SK-N-SH treated with all-trans-retinoic acid at 6 μM for 48 hours (cell line): Measurements from ENCODE around the gene ARHGAP1.

Experiments used
- ARNTL ChIP-seq: fragments of 450-650 bp; formaldehyde crosslinking; IDR thresholded peaks from 2 replicates; pipeline ENCODE4 v1.5.0; 2020; ENCODE audit warnings: low read depth, mild to moderate bottlenecking, moderate library complexity, borderline replicate concordance
- BACH2 ChIP-seq: fragments of 250-450 bp; sonication (Bioruptor Pico); IDR thresholded peaks from 2 replicates; pipeline ENCODE4 v1.9.0; 2021; ENCODE audit warnings: mild to moderate bottlenecking, borderline replicate concordance
- GLIS3 ChIP-seq: fragments of 250-450 bp; sonication (Bioruptor Pico); IDR thresholded peaks from 2 replicates; pipeline ENCODE4 v1.5.0; 2020; ENCODE audit warnings: mild to moderate bottlenecking, moderate library complexity
- ISL1 ChIP-seq: fragments of 250-450 bp; sonication (Bioruptor Pico); IDR thresholded peaks from 2 replicates; pipeline ENCODE4 v2.1.2; 2022; ENCODE audit warnings: mild to moderate bottlenecking, moderate library complexity
- OSR1 ChIP-seq: fragments of 250-450 bp; sonication (Bioruptor Pico); IDR thresholded peaks from 2 replicates; pipeline ENCODE4 v1.8.0; 2022; ENCODE audit warnings: moderate library complexity, mild to moderate bottlenecking, inconsistent platforms
- PPARA ChIP-seq: fragments of 250-450 bp; sonication (Bioruptor Pico); IDR thresholded peaks from 2 replicates; pipeline ENCODE4 v1.5.0; 2020; ENCODE audit warnings: mild to moderate bottlenecking, borderline replicate concordance
- RARB ChIP-seq: fragments of 250-450 bp; sonication (Bioruptor Pico); IDR thresholded peaks from 2 replicates; pipeline ENCODE4 v1.8.0; 2021; ENCODE audit warnings: mild to moderate bottlenecking, moderate library complexity
- TCF4 ChIP-seq: fragments of 250-450 bp; sonication (Bioruptor Pico); IDR thresholded peaks from 2 replicates; pipeline ENCODE4 v1.8.0; 2021; ENCODE audit warnings: mild to moderate bottlenecking, moderate library complexity, borderline replicate concordance
- TOX ChIP-seq: fragments of 250-450 bp; sonication (Bioruptor Pico); IDR thresholded peaks from 2 replicates; pipeline ENCODE4 v1.8.0; 2021; ENCODE audit warnings: mild to moderate bottlenecking, moderate library complexity, borderline replicate concordance
- TSHZ2 ChIP-seq: fragments of 250-450 bp; sonication (Bioruptor Pico); IDR thresholded peaks from 2 replicates; pipeline ENCODE4 v1.5.0; 2020; ENCODE audit warnings: mild to moderate bottlenecking, moderate library complexity
- ZFP30 ChIP-seq: fragments of 450-650 bp; formaldehyde crosslinking; IDR thresholded peaks from 2 replicates; pipeline ENCODE4 v1.5.0; 2022; ENCODE audit warnings: mild to moderate bottlenecking, moderate library complexity
- ZNF70 ChIP-seq: fragments of 450-650 bp; formaldehyde crosslinking; IDR thresholded peaks from 2 replicates; pipeline ENCODE4 v1.5.0; 2020; ENCODE audit warnings: mild to moderate bottlenecking, moderate library complexity
- TF ChIP-seq, protein P1 (sequence below): fragments of 250-450 bp; sonication (Bioruptor Pico); IDR thresholded peaks from 2 replicates; pipeline ENCODE4 v1.5.1; 2021; ENCODE audit warnings: mild to moderate bottlenecking, moderate library complexity
- TF ChIP-seq, protein P2 (sequence below): fragments of 250-450 bp; sonication (Bioruptor Pico); IDR thresholded peaks from 2 replicates; pipeline ENCODE4 v1.8.0; 2020; ENCODE audit warnings: mild to moderate bottlenecking, moderate library complexity, borderline replicate concordance

DNA sequence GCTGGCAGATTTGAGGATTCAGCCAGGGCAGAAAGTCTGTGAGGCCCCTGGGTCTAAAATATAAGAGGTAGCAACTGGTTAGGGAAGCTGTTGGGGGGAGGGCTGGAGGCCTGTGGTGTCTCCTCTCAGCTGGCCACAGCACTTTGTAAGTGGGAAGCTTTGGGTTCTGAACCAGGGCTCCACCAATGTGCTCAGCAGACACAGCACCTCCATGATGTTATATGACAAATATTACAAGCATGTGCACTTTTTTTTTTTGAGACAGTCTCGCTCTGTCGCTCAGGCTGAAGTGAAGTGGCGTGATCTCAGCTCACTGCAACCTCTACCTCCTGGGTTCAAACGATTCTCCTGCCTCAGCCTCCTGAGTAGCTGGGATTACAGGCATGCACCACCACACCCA is 8.0 kb downstream of the ARHGAP1 start:
- TF ChIP-seq ZFP30 (CRISPR knock-in tag) (no peak), ARNTL (CRISPR knock-in tag) (no peak), OSR1 (CRISPR knock-in tag) (no peak), TSHZ2 (CRISPR knock-in tag) (no peak), ZNF70 (CRISPR knock-in tag) (no peak), TOX (CRISPR knock-in tag) (no peak), GLIS3 (no peak), BACH2 (CRISPR knock-in tag) (no peak), ISL1 (CRISPR knock-in tag) (no peak), PPARA (CRISPR knock-in tag) (no peak), RARB (no peak), TCF4 (CRISPR knock-in tag) (no peak)
- TF ChIP-seq, protein P1, sequence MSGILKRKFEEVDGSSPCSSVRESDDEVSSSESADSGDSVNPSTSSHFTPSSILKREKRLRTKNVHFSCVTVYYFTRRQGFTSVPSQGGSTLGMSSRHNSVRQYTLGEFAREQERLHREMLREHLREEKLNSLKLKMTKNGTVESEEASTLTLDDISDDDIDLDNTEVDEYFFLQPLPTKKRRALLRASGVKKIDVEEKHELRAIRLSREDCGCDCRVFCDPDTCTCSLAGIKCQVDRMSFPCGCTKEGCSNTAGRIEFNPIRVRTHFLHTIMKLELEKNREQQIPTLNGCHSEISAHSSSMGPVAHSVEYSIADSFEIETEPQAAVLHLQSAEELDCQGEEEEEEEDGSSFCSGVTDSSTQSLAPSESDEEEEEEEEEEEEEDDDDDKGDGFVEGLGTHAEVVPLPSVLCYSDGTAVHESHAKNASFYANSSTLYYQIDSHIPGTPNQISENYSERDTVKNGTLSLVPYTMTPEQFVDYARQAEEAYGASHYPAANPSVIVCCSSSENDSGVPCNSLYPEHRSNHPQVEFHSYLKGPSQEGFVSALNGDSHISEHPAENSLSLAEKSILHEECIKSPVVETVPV = no peak
- TF ChIP-seq, protein P2, sequence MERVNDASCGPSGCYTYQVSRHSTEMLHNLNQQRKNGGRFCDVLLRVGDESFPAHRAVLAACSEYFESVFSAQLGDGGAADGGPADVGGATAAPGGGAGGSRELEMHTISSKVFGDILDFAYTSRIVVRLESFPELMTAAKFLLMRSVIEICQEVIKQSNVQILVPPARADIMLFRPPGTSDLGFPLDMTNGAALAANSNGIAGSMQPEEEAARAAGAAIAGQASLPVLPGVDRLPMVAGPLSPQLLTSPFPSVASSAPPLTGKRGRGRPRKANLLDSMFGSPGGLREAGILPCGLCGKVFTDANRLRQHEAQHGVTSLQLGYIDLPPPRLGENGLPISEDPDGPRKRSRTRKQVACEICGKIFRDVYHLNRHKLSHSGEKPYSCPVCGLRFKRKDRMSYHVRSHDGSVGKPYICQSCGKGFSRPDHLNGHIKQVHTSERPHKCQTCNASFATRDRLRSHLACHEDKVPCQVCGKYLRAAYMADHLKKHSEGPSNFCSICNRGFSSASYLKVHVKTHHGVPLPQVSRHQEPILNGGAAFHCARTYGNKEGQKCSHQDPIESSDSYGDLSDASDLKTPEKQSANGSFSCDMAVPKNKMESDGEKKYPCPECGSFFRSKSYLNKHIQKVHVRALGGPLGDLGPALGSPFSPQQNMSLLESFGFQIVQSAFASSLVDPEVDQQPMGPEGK (CRISPR knock-in tag) = no peak
